MM.1S (cell line): ENCODE data around the gene ADIPOR1.

Experiments
- CTCF ChIP-seq: fragments of 300-600 bp; sonication (generic); IDR thresholded peaks from 2 replicates; pipeline ENCODE4 v1.5.1; 2016; ENCODE audit warnings: antibody characterized with exemption, low read length, mixed read lengths
- EZH2 ChIP-seq: fragments of 300-600 bp; sonication (generic); optimal IDR thresholded peaks from 2 replicates; pipeline ENCODE3; 2017; ENCODE audit warnings: low read depth, mild to moderate bottlenecking, antibody characterized with exemption, low read length, mixed read lengths

- TF ChIP-seq CTCF (no peak), EZH2 (no peak)
These were observed 49.1 kb upstream of the ADIPOR1 start, which contains the start of gene TMEM183A for GRCh38 chr1:203006948-203007871.
